DOHH2 (cell line): ENCODE measurements around the gene CLMN.

Experiments
- CTCF ChIP-seq: fragments of 200-600 bp; sonication (generic); IDR thresholded peaks from one replicate; pipeline ENCODE4 v1.5.1; 2014; ENCODE audit warnings: antibody characterized with exemption, mild to moderate bottlenecking, low read depth, low read length; ENCODE audit not compliant: poor library complexity, severe bottlenecking
- EZH2phosphoT487 ChIP-seq: fragments of 200-600 bp; sonication (generic); IDR thresholded peaks from 2 replicates; pipeline ENCODE4 v1.6.1; 2017; ENCODE audit warnings: borderline replicate concordance, mild to moderate bottlenecking, antibody characterized with exemption, low read length, moderate library complexity, mixed read lengths

DNA sequence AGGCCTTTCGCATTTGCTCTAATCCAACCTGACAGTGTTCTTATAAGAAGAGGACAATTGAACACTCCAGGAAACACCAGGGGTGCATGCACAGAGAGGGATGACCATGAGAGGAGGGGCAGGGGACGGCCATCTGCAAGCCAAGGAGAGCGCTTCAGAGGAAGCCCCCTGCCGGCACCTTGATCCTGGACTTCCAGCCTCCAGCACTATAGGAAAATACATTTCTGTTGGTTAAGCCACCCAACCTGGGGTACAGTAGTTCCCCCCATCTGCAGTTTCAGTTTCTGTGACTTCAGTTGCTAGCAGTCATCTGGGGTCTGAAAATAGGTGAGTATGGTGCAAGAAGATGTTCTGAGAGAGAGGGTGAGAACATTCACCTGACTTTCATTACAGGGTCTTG lies 64.7 kb downstream of the CLMN start:
- TF ChIP-seq EZH2phosphoT487 (no peak), CTCF (no peak)
